ENCODE measurements around the gene SVOPL. TPM values are rescaled to one million over a fixed set of nuclear protein-coding genes. Genes with fewer than 3 reads are reported as not detected.

Gene SVOPL
- total and polyA plus RNA-seq, 9 of the 15 experiments (the other 6 are each of a cell fraction or from before 2014, with no cell fraction given), result 0.13 to 0.42 (median 0.20) TPM; not detected in 6

GRCh38 chr7:138618933-138619332 lies 82.2 kb downstream of the SVOPL start (continued):
- no peak for TF ChIP-seq AFF1 (IDR thresholded peaks at IDR 0.05; ENCODE audit: low read depth in 1 of 2, partially characterized antibody in 2 of 2)
- no peak for TF ChIP-seq HDGF (IDR thresholded peaks at IDR 0.05)
- TF ChIP-seq ESRRB (CRISPR knock-in tag; IDR thresholded peaks at IDR 0.05; ENCODE audit: borderline replicate concordance), result no peak
- no peak for TF ChIP-seq ZNF41 (CRISPR knock-in tag; conservative IDR thresholded peaks at IDR 0.05)
- TF ChIP-seq SMAD1 (IDR thresholded peaks at IDR 0.05; ENCODE audit: low read depth, low read length, partially characterized antibody), result no peak

- ATAC-seq, result no peak
- TF ChIP-seq MCM7 (IDR thresholded peaks at IDR 0.05) (0 out of 4 replicates have a peak, but pooled peaks of 1 of the 2 experiments have one; percentile 66), MCM3 (IDR thresholded peaks at IDR 0.05) (peak; percentile 13; the same call in 1 of the 2 replicates), HBP1 (CRISPR knock-in tag; IDR thresholded peaks at IDR 0.05) (0 out of 2 replicates have a peak, but pooled peaks have one; percentile 45), ZNF512 (tag; IDR thresholded peaks at IDR 0.05) (peak; percentile 84), NR2C1 (IDR thresholded peaks at IDR 0.05) (no peak), NR2C1 (tag; IDR thresholded peaks at IDR 0.05) (no peak)
These were observed 82.7 kb downstream of the SVOPL start for GRCh38 chr7:138618506-138618905.

More at GRCh38 chr7:138618506-138618905, 82.7 kb downstream of the SVOPL start:
- WGBS (ENCODE audit: insufficient coverage, low coverage, missing lambda C conversion rate), result 35% methylated on average over 10 of the region's 10 CpGs
- H3K27ac ChIP-seq (ENCODE audit: extremely low read depth, low read depth, low read length), result no peak overlapping the region
- ChIA-PET POLR2A (interaction anchor here (1.2 kb wide), 1 partner anchor 92 kb away, joined by 4 read pairs; no protein-coding TSS in a partner anchor), CTCF (ENCODE audit: low intra/inter-chr PET ratio) (no interaction called here)
- H3K9me3 ChIP-seq (replicated peaks; ENCODE audit: control insufficient read depth, insufficient read depth, low read depth, low read length), result 0 out of 2 replicates have a peak, but pooled peaks cover 2% of the 10 kb centered on the region
- H2AFZ ChIP-seq (ENCODE audit: low read depth, low read length), result no peak overlapping the region
- H3K79me2 ChIP-seq (ENCODE audit: control insufficient read depth, insufficient read depth, low read length), result no peaks in the 10 kb centered on the region
- in situ Hi-C loops (cut with MboI), result no loop called here
- H3K4me3 ChIP-seq, result no peak overlapping the region
- no peaks in the 10 kb centered on the region for H3K9me1 ChIP-seq (ENCODE audit: control insufficient read depth, insufficient read depth, low read length)
- no peak overlapping the region for H3K9ac ChIP-seq (ENCODE audit: insufficient read depth in 1 of 2, low read depth in 2 of 2, low read length in 2 of 2)
- FAIRE-seq (no peak), DNase-seq (ENCODE audit: extremely low read depth in 1 of 4, low spot score in 3 of 4) (no peak)
- no peaks in the 10 kb centered on the region; a peak in 1 of 5 replicates for H3K4me1 ChIP-seq (replicated peaks in 1 of 2; ENCODE audit: control insufficient read depth in 2 of 2, insufficient read depth in 2 of 2, low read length in 2 of 2)
- BruUV-seq (replicated peaks), result no TSS peak
- H3K27me3 ChIP-seq (ENCODE audit: control insufficient read depth in 2 of 2, insufficient read depth in 2 of 2, low read length in 2 of 2), result peaks cover 2 to 16% of the 10 kb centered on the region in 2 experiments; a peak in 3 of 5 replicates
- H4K20me1 ChIP-seq (replicated peaks; ENCODE audit: control insufficient read depth, insufficient read depth, low read length), result no peaks in the 10 kb centered on the region
- no peaks in the 10 kb centered on the region for H3K36me3 ChIP-seq (ENCODE audit: control insufficient read depth, insufficient read depth, low read length)
- intact Hi-C loops (cut with micrococcal nuclease), result no loop called here
- no peak overlapping the region for H3K4me2 ChIP-seq (ENCODE audit: insufficient read depth, low read length)

Measured in K562 (cell line).